Peyer's patch (tissue), 4 donors: ENCODE measurements around the gene DCLK1. TPM values are rescaled to one million over a fixed set of nuclear protein-coding genes. Genes with fewer than 3 reads are reported as not detected.

ENCODE experiments used
- DNase-seq, 3 donors: peaks; one replicate each; pipeline ENCODE4 v3.0.0-alpha.2; 2017 to 2019
- H3K27ac ChIP-seq, 4 donors: fragments of 200-600 bp; sonication (generic); one replicate each; pipeline ENCODE4 v1.5.1; 2016 to 2019
- H3K27me3 ChIP-seq, 2 donors: fragments of 200-600 bp; sonication (generic); one replicate each; pipeline ENCODE4 v1.5.1; 2019
- H3K36me3 ChIP-seq, 3 donors: fragments of 200-600 bp; sonication (generic); one replicate each; pipeline ENCODE4 v1.5.1; 2016 to 2019
- H3K4me1 ChIP-seq, 4 donors: fragments of 200-600 bp; sonication (generic); one replicate each; pipeline ENCODE4 v1.5.1; 2016 to 2019
- H3K4me3 ChIP-seq, 4 donors: fragments of 200-600 bp; sonication (generic); 1 replicate in 3 of 4; 2 replicates in 1 of 4; pipeline ENCODE4 v1.5.1; 2016 to 2019; ENCODE audit warnings: mild to moderate bottlenecking in 1 of 4
- H3K9me3 ChIP-seq, 4 donors: fragments of 200-600 bp; sonication (generic); one replicate each; pipeline ENCODE4 v1.5.1; 2016 to 2019; ENCODE audit warnings: mild to moderate bottlenecking in 1 of 4
- POLR2A ChIP-seq, 2 donors: fragments of 450-650 bp; IDR thresholded peaks; one replicate each; pipeline ENCODE4 v1.5.1; 2017; ENCODE audit warnings: antibody characterized with exemption in 2 of 2, mild to moderate bottlenecking in 2 of 2, moderate library complexity in 2 of 2
- total RNA-seq, 4 donors: library from RNA; depleted of rRNA; stranded (reverse); fragments of >200 nt; gene quantifications; one replicate each; pipeline ENCODE4 v1.1.0, GENCODE V29; 2016
- TF ChIP-seq, protein P1 (sequence below), 6 experiments: fragments of 450-650 bp in 4 of 6; fragments of 200-600 bp in 2 of 6; sonication (generic) in 1 of 6; IDR thresholded peaks; one replicate each; pipeline ENCODE4 v1.5.1; 2017 to 2019; ENCODE audit warnings: antibody characterized with exemption in 6 of 6, mild to moderate bottlenecking in 3 of 6, moderate library complexity in 1 of 6

The DCLK1 gene
- total RNA-seq, 4 donors from 2014 or later = 3.7 to 23.1 (median 9.1) TPM

GRCh38 chr13:35722458-35723052, 408.6 kb downstream of the DCLK1 start:
- no peak for DNase-seq
- TF ChIP-seq POLR2A (IDR thresholded peaks at IDR 0.05) = no peak
- TF ChIP-seq, protein P1, sequence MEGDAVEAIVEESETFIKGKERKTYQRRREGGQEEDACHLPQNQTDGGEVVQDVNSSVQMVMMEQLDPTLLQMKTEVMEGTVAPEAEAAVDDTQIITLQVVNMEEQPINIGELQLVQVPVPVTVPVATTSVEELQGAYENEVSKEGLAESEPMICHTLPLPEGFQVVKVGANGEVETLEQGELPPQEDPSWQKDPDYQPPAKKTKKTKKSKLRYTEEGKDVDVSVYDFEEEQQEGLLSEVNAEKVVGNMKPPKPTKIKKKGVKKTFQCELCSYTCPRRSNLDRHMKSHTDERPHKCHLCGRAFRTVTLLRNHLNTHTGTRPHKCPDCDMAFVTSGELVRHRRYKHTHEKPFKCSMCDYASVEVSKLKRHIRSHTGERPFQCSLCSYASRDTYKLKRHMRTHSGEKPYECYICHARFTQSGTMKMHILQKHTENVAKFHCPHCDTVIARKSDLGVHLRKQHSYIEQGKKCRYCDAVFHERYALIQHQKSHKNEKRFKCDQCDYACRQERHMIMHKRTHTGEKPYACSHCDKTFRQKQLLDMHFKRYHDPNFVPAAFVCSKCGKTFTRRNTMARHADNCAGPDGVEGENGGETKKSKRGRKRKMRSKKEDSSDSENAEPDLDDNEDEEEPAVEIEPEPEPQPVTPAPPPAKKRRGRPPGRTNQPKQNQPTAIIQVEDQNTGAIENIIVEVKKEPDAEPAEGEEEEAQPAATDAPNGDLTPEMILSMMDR (IDR thresholded peaks at IDR 0.05) = no peak
- no peak overlapping the region for H3K4me3 ChIP-seq
- no peaks in the 10 kb centered on the region for H3K9me3 ChIP-seq
- peaks cover 0 to 4% (median 0%) of the 10 kb centered on the region in 4 donors for H3K4me1 ChIP-seq
- no peaks in the 10 kb centered on the region for H3K36me3 ChIP-seq
- peak overlapping the region in 2 of 4 donors; percentile 42 to 50 for H3K27ac ChIP-seq
- no peaks in the 10 kb centered on the region for H3K27me3 ChIP-seq

DNA sequence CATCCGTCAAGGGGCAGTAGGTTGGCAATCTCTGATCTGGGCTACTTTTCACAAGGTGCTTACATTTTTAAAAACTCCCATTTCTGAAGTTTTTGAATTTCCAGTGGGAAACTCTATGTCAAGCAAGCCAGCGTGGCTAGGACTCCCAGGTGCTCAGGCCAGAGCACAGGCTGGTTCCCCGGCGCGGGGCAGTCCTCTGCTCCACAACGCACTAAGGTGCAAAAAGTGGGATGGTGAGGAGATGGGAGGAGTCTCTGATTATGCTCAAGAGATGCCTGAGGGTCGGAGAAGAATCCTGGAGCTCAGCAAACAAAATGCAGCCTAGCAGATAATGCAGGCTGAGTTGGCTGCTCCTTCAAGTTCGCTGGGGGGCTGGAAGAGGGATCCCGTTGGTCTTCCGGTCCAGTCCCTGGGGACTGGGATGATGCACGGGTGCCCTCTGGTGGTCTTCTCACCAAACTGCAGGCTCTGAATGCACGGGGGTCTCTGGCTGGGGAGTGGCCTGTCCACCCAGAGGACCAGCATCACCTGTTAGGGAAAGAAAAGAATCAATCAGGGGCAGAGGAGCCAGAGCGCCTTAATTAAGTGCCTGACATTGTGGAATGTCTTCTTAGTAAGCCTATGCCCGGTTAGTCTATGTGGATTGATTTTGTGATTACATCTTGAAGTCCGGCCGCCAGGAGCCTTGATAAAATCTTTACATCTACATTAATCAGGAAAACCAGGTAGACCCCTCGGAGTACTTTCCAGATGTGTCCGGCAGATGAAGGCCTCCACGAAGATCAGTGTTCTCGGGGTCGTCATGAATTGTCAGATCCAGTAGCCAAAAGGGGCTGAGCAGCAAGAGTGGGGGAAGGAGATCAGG, 410.3 kb downstream of the DCLK1 start:
- Histone ChIP-seq H3K4me3 (no peak overlapping the region), H3K4me1 (peaks cover 0 to 4% (median 0%) of the 10 kb centered on the region in 4 donors), H3K27me3 (no peaks in the 10 kb centered on the region), H3K27ac (no peak overlapping the region), H3K36me3 (no peaks in the 10 kb centered on the region), H3K9me3 (no peaks in the 10 kb centered on the region)
- peak in 2 of 3 donors; percentile 20 to 52 for DNase-seq
- TF ChIP-seq, protein P1 (IDR thresholded peaks at IDR 0.05) = peak in 5 of 6 experiments; percentile 32 to 60 (median 55)
- TF ChIP-seq POLR2A (IDR thresholded peaks at IDR 0.05) = no peak

- H3K27ac ChIP-seq = no peak overlapping the region
- no peaks in the 10 kb centered on the region for H3K27me3 ChIP-seq
- peaks cover 0 to 4% (median 0%) of the 10 kb centered on the region in 4 donors for H3K4me1 ChIP-seq
- H3K36me3 ChIP-seq = no peaks in the 10 kb centered on the region
- no peaks in the 10 kb centered on the region for H3K9me3 ChIP-seq
- DNase-seq = no peak
- no peak overlapping the region for H3K4me3 ChIP-seq
- no peak for TF ChIP-seq POLR2A (IDR thresholded peaks at IDR 0.05)
- TF ChIP-seq, protein P1 (IDR thresholded peaks at IDR 0.05) = no peak
These were observed 410.9 kb downstream of the DCLK1 start for GRCh38 chr13:35720290-35720689.

Other genes starting within 250 kb of the DCLK1 start
- gene SOHLH2, start 83.2 kb upstream of the DCLK1 start, total RNA-seq = not detected
- gene CCDC169, start 166.4 kb upstream of the DCLK1 start, total RNA-seq = not detected
- gene SPART, start 215.0 kb upstream of the DCLK1 start, total RNA-seq = 10 to 100 TPM in 3 of 4 donors, 1 to 10 TPM in 1; 6.8 to 34.7 (median 14.5) TPM